ENCODE data around the gene RALGPS2. TPM values are rescaled to one million over a fixed set of nuclear protein-coding genes. Genes with fewer than 3 reads are reported as not detected.

The RALGPS2 gene
- total RNA-seq, 1 donor from 2014 or later: 207 TPM

- H3K27ac Mint-ChIP-seq: no peak overlapping the region
- intact Hi-C loops (cut with micrococcal nuclease): no loop called here
- H3K4me3 Mint-ChIP-seq: no peak overlapping the region
- no peaks in the 10 kb centered on the region for H3K36me3 Mint-ChIP-seq (ENCODE audit: low read depth)
- H3K27me3 Mint-ChIP-seq: peaks cover 17% of the 10 kb centered on the region
- POLR2A ChIA-PET: no interaction called here
- CTCF ChIA-PET: no interaction called here
- peaks cover 2% of the 10 kb centered on the region for H3K9me3 Mint-ChIP-seq
- no peak for TF ChIP-seq CTCF (IDR thresholded peaks at IDR 0.05)
- no peak for ATAC-seq (ENCODE audit: low read depth)
- peaks cover 3% of the 10 kb centered on the region for H3K4me1 Mint-ChIP-seq
- no peak for DNase-seq
Observed at GRCh38 chr1:178970184-178970583, 245.1 kb downstream of the RALGPS2 start.

Other genes starting within 250 kb of the RALGPS2 start
- gene CLEC20A, start 228.3 kb upstream of the RALGPS2 start, total RNA-seq: 1.7 and 2.9 TPM in 2 replicates
- not detected in 2 replicates for gene TEX35, start 212.1 kb upstream of the RALGPS2 start, total RNA-seq
- not detected in 2 replicates for gene ANGPTL1, start 145.8 kb downstream of the RALGPS2 start, total RNA-seq